ENCODE measurements around the gene ZBTB43. TPM values are rescaled to one million over a fixed set of nuclear protein-coding genes. Genes with fewer than 3 reads are reported as not detected.

The ZBTB43 gene
- total RNA-seq, 1 donor from 2014 or later: 20.3 TPM

GRCh38 chr9:126758916-126759585 is 45.8 kb upstream of the ZBTB43 start:
- Mint-ChIP-seq H3K27ac (ENCODE audit: unreplicated experiment) (no peak overlapping the region), H3K27me3 (ENCODE audit: unreplicated experiment) (peaks cover 26% of the 10 kb centered on the region), H3K9me3 (ENCODE audit: unreplicated experiment) (no peaks in the 10 kb centered on the region), H3K4me1 (ENCODE audit: unreplicated experiment) (peaks cover 6% of the 10 kb centered on the region), H3K4me3 (ENCODE audit: unreplicated experiment) (no peak overlapping the region), H3K36me3 (ENCODE audit: unreplicated experiment) (no peaks in the 10 kb centered on the region)
- TF ChIP-seq CTCF (IDR thresholded peaks at IDR 0.05): no peak
- DNase-seq (ENCODE audit: extremely low spot score, unreplicated experiment): peak; percentile 48

DNA sequence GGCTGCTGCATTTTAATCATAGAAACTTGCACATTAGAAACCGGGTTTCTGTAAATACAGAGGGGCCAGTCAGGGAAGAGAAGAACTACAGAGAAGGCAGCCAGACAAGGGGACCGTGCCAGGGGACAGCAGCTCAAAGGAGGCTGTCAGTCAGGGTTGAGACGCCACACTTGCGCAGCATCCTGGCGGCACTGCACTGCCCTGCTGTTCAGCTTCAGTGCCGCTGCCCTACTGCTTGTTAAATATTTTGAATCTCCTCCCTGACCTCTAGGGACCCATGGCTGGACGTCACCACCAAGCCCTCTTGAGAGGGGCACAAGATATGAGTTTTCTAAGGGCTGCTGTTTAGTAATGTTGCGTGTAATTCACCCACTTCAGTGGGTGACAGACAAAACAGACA is 43.6 kb upstream of the ZBTB43 start:
- Mint-ChIP-seq H3K27ac (ENCODE audit: unreplicated experiment) (no peak overlapping the region), H3K36me3 (ENCODE audit: unreplicated experiment) (no peaks in the 10 kb centered on the region), H3K4me3 (ENCODE audit: unreplicated experiment) (no peak overlapping the region), H3K27me3 (ENCODE audit: unreplicated experiment) (peaks cover 25% of the 10 kb centered on the region), H3K4me1 (ENCODE audit: unreplicated experiment) (peaks cover 6% of the 10 kb centered on the region), H3K9me3 (ENCODE audit: unreplicated experiment) (no peaks in the 10 kb centered on the region)
- DNase-seq (ENCODE audit: extremely low spot score, unreplicated experiment): no peak
- no peak for TF ChIP-seq CTCF (IDR thresholded peaks at IDR 0.05)

GRCh38 chr9:126763130-126763764 is 41.6 kb upstream of the ZBTB43 start:
- DNase-seq (ENCODE audit: extremely low spot score, unreplicated experiment): no peak
- H3K4me1 Mint-ChIP-seq (ENCODE audit: unreplicated experiment): peaks cover 6% of the 10 kb centered on the region
- peak overlapping the region; percentile 27 for H3K4me3 Mint-ChIP-seq (ENCODE audit: unreplicated experiment)
- no peaks in the 10 kb centered on the region for H3K36me3 Mint-ChIP-seq (ENCODE audit: unreplicated experiment)
- H3K9me3 Mint-ChIP-seq (ENCODE audit: unreplicated experiment): no peaks in the 10 kb centered on the region
- no peak for TF ChIP-seq CTCF (IDR thresholded peaks at IDR 0.05)
- H3K27me3 Mint-ChIP-seq (ENCODE audit: unreplicated experiment): peaks cover 17% of the 10 kb centered on the region
- H3K27ac Mint-ChIP-seq (ENCODE audit: unreplicated experiment): peak overlapping the region; percentile 18

DNA sequence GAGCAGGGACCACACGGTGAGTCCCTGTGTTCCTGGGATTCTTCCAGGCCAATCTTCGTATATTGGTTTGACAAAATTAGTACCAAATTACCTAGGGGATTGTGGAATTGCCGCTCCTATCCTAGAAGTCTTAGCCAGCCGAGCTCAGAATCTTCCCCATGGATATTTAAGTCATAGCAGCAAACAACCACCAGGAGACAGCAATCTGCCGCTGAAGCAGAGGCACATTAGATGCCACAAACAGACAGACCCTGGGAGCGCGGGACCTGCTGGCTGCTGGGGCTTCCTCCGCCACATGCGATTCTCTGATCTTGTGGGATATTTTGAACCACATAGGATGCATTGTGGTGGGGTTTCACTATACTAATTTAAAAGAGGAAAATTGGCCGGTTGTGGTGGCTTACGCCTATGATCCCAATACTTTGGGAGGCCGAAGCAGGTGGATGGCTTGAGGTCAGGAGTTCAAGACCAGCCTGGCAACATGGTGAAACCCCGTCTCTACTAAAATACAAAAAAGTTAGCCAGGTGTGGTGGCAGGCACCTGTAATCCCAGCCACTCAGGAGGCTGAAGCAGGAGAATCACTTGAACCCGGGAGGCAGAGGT is 31.7 kb upstream of the ZBTB43 start:
- peaks cover 3% of the 10 kb centered on the region for H3K9me3 Mint-ChIP-seq (ENCODE audit: unreplicated experiment)
- H3K27ac Mint-ChIP-seq (ENCODE audit: unreplicated experiment): no peak overlapping the region
- H3K4me1 Mint-ChIP-seq (ENCODE audit: unreplicated experiment): no peaks in the 10 kb centered on the region
- H3K36me3 Mint-ChIP-seq (ENCODE audit: unreplicated experiment): no peaks in the 10 kb centered on the region
- peak; percentile 56 for TF ChIP-seq CTCF (IDR thresholded peaks at IDR 0.05)
- no peak overlapping the region for H3K4me3 Mint-ChIP-seq (ENCODE audit: unreplicated experiment)
- H3K27me3 Mint-ChIP-seq (ENCODE audit: unreplicated experiment): peaks cover 31% of the 10 kb centered on the region
- no peak for DNase-seq (ENCODE audit: extremely low spot score, unreplicated experiment)

GRCh38 chr9:126775926-126776325 is 28.9 kb upstream of the ZBTB43 start:
- H3K4me1 Mint-ChIP-seq (ENCODE audit: unreplicated experiment): no peaks in the 10 kb centered on the region
- no peak for DNase-seq (ENCODE audit: extremely low spot score, unreplicated experiment)
- H3K36me3 Mint-ChIP-seq (ENCODE audit: unreplicated experiment): no peaks in the 10 kb centered on the region
- no peaks in the 10 kb centered on the region for H3K9me3 Mint-ChIP-seq (ENCODE audit: unreplicated experiment)
- H3K4me3 Mint-ChIP-seq (ENCODE audit: unreplicated experiment): no peak overlapping the region
- no peak for TF ChIP-seq CTCF (IDR thresholded peaks at IDR 0.05)
- H3K27ac Mint-ChIP-seq (ENCODE audit: unreplicated experiment): no peak overlapping the region
- H3K27me3 Mint-ChIP-seq (ENCODE audit: unreplicated experiment): peaks cover 46% of the 10 kb centered on the region
